Measurements from ENCODE around the gene WWOX. TPM values are rescaled to one million over a fixed set of nuclear protein-coding genes. Genes with fewer than 3 reads are reported as not detected.
"Not testable (repeated sequence)": the region's sequence is repeated elsewhere in the genome, so short reads cannot be mapped to it uniquely, and the experiment has no call there.

WWOX gene
- total and polyA plus RNA-seq, 2 of the 4 experiments (the other 2 are of a cell fraction): 2.7 to 5.4 TPM

DNA sequence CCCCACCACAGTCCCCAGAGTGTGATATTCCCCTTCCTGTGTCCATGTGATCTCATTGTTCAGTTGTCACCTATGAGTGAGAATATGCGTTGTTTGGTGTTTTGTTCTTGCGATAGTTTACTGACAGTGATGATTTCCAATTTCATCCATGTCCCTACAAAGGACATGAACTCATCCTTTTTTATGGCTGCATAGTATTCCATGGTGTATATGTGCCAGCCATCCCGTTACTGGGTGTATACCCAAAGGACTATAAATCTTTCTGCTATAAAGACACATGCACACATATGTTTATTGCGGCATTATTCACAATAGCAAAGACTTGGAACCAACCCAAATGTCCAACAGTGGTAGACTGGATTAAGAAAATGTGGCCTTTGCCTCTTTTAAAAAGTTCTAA lies 952.7 kb downstream of the WWOX start:
- BruUV-seq (replicated peaks); POLR2A ChIA-PET (ENCODE audit: unreplicated experiment); DNase-seq; H3K4me1 ChIP-seq (ENCODE audit: control insufficient read depth, insufficient read depth, low read length); H3K4me3 ChIP-seq (ENCODE audit: insufficient read depth, low read depth, low read length); H4K91ac ChIP-seq (ENCODE audit: insufficient read depth, low read depth, low read length); H4K8ac ChIP-seq (ENCODE audit: low read depth in 2 of 2, low read length in 2 of 2); H3K27me3 ChIP-seq (ENCODE audit: control insufficient read depth, insufficient read depth, low read length); H2AK5ac ChIP-seq (ENCODE audit: low read depth, low read length); H2BK120ac ChIP-seq (ENCODE audit: low read depth, low read length); H2BK20ac ChIP-seq (ENCODE audit: low read depth, low read length); H4K20me1 ChIP-seq (ENCODE audit: insufficient read depth, low read length); H3K4ac ChIP-seq (ENCODE audit: low read depth, low read length); H3K18ac ChIP-seq (ENCODE audit: low read depth, low read length); H2AK9ac ChIP-seq (replicated peaks; ENCODE audit: low read depth, low read length, poor library complexity); H3K79me1 ChIP-seq (ENCODE audit: low read depth in 1 of 2, low read length in 2 of 2); H4K5ac ChIP-seq (ENCODE audit: low read depth, low read length); H3K27ac ChIP-seq (ENCODE audit: insufficient read depth, low read length); H3K4me2 ChIP-seq (ENCODE audit: low read depth, low read length); H3K56ac ChIP-seq (ENCODE audit: extremely low read depth, insufficient read depth, low read length); H3K23ac ChIP-seq (ENCODE audit: low read depth, low read length); in situ Hi-C loops (cut with MboI; ENCODE audit: low sequenced_read_pairs); intact Hi-C loops (cut with micrococcal nuclease); H3K14ac ChIP-seq (replicated peaks; ENCODE audit: low read depth, low read length); H2BK5ac ChIP-seq (ENCODE audit: low read depth, low read length, poor library complexity, severe bottlenecking); ATAC-seq (ENCODE audit: low read depth); H3K9me1 ChIP-seq (ENCODE audit: insufficient read depth, low read length); CTCF ChIA-PET; dilution Hi-C loops (cut with HindIII; ENCODE audit: low sequenced_read_pairs, unreplicated experiment); H3K9ac ChIP-seq (ENCODE audit: low read depth, low read length); H2BK15ac ChIP-seq (ENCODE audit: low read depth, low read length); H3K36me3 ChIP-seq (ENCODE audit: control insufficient read depth, insufficient read depth, low read length); H2AFZ ChIP-seq (replicated peaks; ENCODE audit: low read length, poor library complexity): not testable (repeated sequence)
- no CpG with 5 or more reads among the region's 4 CpGs for WGBS, 2 experiments (ENCODE audit: extremely low coverage in 2 of 2, insufficient read length in 1 of 2)
- H3K9me3 ChIP-seq (ENCODE audit: control insufficient read depth, insufficient read depth, low read length): peaks cover 32% of the 10 kb centered on the region
